DMS114 treated with DMSO at 0.1 percent for 48 hours (cell line): ENCODE data around the gene PSME3.

Experiments used
- DNase-seq: peaks from one replicate; lab custom pipeline; 2025; ENCODE audit not compliant: unreplicated experiment; lab: John Stamatoyannopoulos, UW

Gene PSME3

GRCh38 chr17:42814633-42815399, 18.4 kb upstream of the PSME3 start:
- DNase-seq = no peak

- DNase-seq = no peak
These were observed 15.3 kb upstream of the PSME3 start for GRCh38 chr17:42817866-42818265.

- DNase-seq = no peak
These were observed 14.8 kb upstream of the PSME3 start for GRCh38 chr17:42818379-42818778.

- peak; percentile 23 for DNase-seq
These were observed 13.2 kb upstream of the PSME3 start for GRCh38 chr17:42819939-42820535.

GRCh38 chr17:42821176-42821575, 12.0 kb upstream of the PSME3 start:
- no peak for DNase-seq

GRCh38 chr17:42827472-42827871, 5.7 kb upstream of the PSME3 start:
- no peak for DNase-seq

GRCh38 chr17:42830971-42831370, 2.2 kb upstream of the PSME3 start:
- no peak for DNase-seq

GRCh38 chr17:42832213-42832933, 824 bp upstream of the PSME3 start:
- DNase-seq = no peak

- no peak for DNase-seq
These were observed 698 bp downstream of the PSME3 start for GRCh38 chr17:42833767-42834422.

GRCh38 chr17:42835732-42836131, 2.5 kb downstream of the PSME3 start:
- no peak for DNase-seq

GRCh38 chr17:42841975-42842685, 8.9 kb downstream of the PSME3 start:
- DNase-seq = no peak

- DNase-seq = peak; percentile 45
These were observed 10.2 kb downstream of the PSME3 start for GRCh38 chr17:42843358-42843934.

- DNase-seq = no peak
These were observed 11.1 kb downstream of the PSME3 start, which contains the start of gene AOC2 for GRCh38 chr17:42844271-42844670. Gene AOC2, plus strand, starts transcription at chr17:42844580. Its CDS starts 47 bp downstream, at chr17:42844627.

GRCh38 chr17:42844761-42845555, 11.8 kb downstream of the PSME3 start:
- no peak for DNase-seq

- DNase-seq = no peak
These were observed 12.3 kb downstream of the PSME3 start for GRCh38 chr17:42845556-42845917.

- no peak for DNase-seq
These were observed 12.9 kb downstream of the PSME3 start for GRCh38 chr17:42845918-42846593.

- DNase-seq = no peak
These were observed 13.5 kb downstream of the PSME3 start for GRCh38 chr17:42846594-42847280.

- DNase-seq = no peak
These were observed 14.9 kb downstream of the PSME3 start for GRCh38 chr17:42848093-42848492.

GRCh38 chr17:42849031-42849430, 15.8 kb downstream of the PSME3 start:
- DNase-seq = no peak
